Pulmonary artery endothelial cell (primary cell): ENCODE measurements around the gene IL1R2. TPM values are rescaled to one million over a fixed set of nuclear protein-coding genes. Genes with fewer than 3 reads are reported as not detected.
"Not testable (repeated sequence)": the region's sequence is repeated elsewhere in the genome, so short reads cannot be mapped to it uniquely, and the experiment has no call there.

Source experiments
- DNase-seq: peaks from one replicate; pipeline ENCODE4 v3.0.0-alpha.2; 2011; ENCODE audit warnings: low read depth, low spot score
- total RNA-seq: library from RNA; depleted of rRNA; stranded (reverse); fragments of >200 nt; gene quantifications from 2 replicates; pipeline ENCODE4 v1.2.3, GENCODE V29; 2014

The IL1R2 gene
- total RNA-seq, 1 donor from 2014 or later: 0.13 TPM

DNA sequence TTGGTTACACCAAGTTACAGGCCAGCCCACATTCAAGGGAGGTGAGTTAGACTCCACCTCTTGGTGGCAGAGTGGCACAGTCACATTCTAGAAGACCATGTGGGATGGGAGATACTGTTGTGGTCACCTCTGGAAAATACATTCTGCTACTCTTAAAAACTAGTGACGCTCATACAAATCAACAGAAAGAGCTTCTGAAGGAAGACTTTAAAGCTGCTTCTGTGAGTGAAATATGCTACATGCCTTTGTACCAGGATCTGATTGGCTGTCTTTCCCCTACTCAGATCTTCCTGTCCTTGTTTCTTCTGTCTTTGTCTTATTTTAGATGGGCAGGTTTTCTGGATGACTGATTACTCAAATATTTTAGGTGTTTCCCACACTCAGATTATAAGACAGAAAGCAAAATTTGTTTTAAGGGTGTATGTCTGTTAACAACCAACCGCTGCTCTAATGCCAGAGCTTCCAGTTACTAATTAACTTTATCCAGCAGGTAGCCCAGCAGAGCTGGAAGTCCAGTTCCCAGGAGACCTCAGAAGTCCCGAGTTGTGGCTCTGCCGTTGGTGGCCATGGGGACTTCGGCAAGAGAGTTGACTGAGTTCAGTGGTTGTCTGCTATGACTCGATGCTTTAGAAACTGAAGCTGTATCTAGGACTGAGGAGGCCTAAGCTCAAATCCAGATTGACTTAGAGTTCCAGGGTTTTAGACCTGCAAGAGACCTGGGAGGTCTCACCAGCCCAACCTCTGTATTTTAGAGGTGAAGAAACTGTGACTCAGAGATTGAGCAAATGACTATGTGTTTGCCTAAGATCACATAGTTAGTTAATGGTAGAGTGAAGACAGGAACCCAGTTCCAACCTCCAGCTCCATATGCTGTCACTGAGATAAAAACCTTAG lies 7.4 kb downstream of the IL1R2 start:
- no peak for DNase-seq

GRCh38 chr2:102000012-102000411 lies 8.3 kb downstream of the IL1R2 start:
- DNase-seq: no peak

DNA sequence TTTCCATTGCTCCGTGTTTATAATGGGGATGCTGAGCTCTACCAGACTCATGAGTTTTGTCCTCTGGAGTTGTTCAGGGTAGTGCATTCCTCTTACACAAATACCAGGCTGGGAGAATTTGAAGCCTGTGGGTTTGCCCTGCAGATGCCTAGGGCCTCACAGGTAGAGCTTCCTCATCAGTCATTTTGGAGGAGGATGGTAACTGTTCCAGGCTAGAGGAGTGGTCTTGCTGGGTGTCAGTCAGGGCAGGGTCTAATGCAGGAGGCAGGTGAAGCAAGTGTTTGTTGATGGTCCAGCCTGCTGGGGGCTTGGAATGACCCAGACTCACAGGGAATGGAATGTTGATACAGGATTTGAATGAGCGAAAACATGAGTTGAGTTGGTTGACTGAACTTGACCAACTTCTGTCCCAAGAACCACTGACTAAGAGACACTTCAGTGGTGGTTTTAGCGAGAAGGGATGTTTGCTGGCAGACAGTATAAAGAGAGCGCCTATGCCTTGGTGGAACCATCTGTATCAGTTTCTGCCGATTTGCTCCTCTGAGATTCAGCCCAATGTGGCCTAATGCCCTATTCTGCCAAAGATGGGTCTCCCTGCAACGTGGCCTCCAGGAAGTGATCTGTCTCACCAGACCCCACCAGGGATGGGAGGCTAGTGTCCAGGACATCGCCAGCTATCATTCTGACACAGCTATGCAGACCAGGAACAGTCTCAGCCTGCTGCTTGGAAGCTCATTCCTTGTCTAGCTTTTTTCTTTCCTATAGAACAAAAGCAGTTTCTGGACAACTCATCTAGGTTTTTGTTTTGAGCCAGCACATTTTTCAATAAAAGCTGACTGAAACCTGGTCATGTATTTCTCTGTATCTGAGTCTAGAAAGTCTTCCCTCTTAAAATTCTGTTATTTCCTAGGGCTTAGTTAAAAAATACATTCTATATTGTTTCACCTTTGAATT lies 9.3 kb downstream of the IL1R2 start:
- DNase-seq: no peak

DNA sequence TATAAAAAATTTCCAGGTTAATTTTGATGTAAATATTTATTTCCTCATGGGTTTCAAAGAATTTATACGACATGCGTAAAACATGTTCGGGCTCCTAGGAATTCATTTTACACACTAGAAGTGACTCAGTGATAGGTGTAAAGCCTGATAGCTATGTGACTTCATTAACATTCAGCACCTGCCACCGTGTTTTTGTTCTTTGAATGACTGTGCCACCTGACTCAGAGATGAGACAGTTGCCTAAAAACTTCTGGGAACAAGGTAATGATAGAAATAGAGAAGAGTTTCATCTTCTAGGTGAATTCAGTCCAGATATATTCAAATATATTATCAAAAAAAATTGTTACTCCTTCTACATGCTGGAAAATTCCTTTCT lies 10.0 kb downstream of the IL1R2 start:
- no peak for DNase-seq

- DNase-seq: no peak
These were observed 10.5 kb downstream of the IL1R2 start for GRCh38 chr2:102002228-102002627.

- not testable (repeated sequence) for DNase-seq
These were observed 11.1 kb downstream of the IL1R2 start for GRCh38 chr2:102002909-102003308.

DNA sequence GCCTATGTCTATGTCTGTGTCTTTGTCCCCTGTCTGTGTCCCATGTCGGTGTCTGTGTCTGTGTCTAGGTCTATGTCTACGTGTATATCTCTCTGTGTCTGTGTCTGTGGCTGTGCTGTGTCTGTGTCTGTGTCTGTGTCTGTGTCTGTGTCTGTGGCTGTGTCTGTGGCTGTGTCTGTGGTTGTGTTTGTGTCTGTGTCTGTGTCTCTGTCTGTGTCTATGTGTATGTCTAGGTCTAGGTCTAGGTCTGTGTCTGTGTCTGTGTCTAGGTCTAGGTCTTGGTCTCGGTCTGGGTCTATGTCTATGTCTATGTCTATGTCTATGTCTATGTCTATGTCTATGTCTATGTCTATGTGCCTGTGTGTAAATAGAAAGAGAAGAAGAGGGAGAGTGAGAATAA lies 11.9 kb downstream of the IL1R2 start:
- DNase-seq: no peak

DNA sequence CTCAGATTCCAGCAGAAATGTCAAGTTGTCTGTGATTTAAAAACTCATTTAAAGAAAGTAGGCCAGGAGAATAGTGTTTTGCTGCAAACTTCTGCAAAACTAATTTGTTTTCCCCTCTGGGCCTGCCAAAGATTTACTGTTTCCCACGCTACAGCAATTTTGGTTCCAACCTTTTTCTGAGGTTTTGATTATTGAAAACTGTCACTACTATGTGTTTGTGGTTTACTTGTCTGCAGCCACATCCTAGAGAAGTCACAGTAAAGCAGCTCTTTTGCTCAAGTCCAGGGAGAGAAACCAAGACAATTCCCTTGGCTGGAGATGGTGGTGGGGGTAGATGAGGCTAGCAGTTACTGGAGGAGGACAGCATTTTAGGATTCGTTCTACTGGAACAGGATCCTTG lies 12.8 kb downstream of the IL1R2 start:
- no peak for DNase-seq

DNA sequence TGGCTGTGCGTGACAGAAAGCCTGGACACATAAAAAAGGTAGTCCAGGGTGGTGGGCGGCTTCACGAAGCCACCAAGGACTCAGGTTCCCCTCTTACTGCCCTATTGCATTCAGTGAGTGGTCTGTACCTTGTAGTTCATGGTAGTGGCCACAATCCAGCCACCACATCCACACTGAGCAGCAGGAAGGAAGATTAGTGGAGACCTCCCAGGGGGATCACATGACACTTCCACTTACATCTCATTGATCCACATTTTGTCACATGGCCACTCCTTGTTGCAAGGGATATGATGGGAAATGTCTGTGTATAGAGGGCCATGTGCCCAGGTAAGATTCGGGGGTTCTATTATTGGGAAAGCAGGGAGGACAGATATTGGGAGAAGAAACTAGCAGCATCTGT lies 13.7 kb downstream of the IL1R2 start:
- DNase-seq: no peak

DNA sequence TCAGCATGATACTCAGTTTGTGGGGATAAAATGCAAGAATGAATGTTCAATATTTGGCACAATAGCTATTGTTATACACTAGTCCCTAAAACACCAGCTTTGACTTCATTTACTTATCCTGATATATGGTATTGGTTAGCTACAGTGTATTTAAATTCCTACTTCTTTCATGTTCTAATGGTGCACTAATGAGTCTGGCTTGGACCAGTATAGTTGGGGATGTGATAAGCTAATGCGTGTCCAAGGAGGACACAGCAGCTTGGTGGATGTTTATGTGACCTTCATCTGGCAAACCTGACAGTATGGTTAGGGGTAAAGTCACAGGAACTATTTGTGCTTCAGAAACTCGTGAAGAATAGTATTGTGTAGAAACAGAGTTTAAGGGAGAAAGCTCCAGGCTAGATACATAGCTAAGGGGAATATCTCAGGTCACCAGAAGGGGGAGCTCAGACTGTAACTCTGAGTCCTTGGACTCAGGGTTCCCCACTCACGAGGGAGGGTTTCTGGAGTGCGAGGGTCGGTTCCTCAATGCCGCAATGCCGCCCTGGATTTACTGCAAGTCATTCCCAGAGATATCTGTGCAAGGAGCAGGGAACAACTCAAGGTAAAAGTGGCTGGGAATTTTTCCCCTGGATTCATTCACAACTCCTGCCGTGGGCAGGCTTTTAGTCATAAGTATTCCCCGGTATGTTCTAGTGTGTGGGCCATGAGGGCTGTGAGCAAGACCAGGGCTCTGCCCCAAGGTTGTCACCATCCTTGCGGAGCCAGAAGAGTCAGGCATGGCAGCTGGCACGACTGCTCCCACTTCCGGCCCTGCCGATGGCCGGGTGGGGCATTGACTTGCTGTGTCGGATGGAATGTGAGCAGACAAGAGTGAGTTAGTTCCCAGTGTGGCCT lies 14.5 kb downstream of the IL1R2 start:
- DNase-seq: peak; percentile 5

GRCh38 chr2:102006886-102007278 lies 15.1 kb downstream of the IL1R2 start:
- DNase-seq: no peak

- DNase-seq: no peak
These were observed 16.7 kb downstream of the IL1R2 start for GRCh38 chr2:102008490-102008889.

DNA sequence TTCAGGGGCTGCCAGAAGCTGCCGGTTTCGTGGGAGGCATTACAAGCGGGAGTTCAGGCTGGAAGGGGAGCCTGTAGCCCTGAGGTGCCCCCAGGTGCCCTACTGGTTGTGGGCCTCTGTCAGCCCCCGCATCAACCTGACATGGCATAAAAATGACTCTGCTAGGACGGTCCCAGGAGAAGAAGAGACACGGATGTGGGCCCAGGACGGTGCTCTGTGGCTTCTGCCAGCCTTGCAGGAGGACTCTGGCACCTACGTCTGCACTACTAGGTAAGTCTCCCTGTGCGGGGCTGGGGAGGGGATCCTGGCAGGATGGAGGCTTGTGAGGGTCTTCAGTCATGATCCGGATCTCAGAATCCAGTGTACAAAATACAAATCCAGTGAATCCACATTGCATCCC lies 17.8 kb downstream of the IL1R2 start:
- DNase-seq: no peak

- DNase-seq: no peak
These were observed 19.1 kb downstream of the IL1R2 start for GRCh38 chr2:102010902-102011301.

DNA sequence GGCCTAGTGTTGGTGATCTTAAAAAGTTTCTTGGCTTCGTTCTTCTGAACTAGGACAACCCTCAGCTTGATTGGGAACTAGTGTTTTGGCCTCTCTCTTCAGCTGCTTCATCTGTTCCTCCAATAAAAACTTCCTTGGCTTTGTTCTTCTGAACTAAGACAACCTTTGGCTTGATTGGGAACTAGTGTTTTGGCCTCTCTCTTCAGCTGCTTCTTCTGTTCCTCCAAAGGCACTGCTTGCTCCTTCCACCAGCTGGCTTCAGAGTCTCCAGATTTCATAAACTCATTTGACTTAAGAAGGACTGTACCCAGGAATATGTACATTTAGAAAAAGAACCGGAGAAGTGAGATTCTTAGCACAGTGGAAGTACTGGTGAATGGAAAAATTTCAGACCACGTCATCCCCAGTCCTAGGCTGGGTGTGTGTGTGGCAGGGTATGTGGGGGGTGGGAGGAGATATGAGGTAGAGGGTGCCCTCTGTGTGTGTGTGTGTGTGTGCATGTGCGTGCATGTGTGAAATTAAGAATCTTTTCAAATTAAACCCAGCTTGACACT lies 20.4 kb downstream of the IL1R2 start:
- no peak for DNase-seq

- no peak for DNase-seq
These were observed 21.7 kb downstream of the IL1R2 start for GRCh38 chr2:102013206-102014040.

- no peak for DNase-seq
These were observed 22.2 kb downstream of the IL1R2 start for GRCh38 chr2:102014041-102014345.

DNA sequence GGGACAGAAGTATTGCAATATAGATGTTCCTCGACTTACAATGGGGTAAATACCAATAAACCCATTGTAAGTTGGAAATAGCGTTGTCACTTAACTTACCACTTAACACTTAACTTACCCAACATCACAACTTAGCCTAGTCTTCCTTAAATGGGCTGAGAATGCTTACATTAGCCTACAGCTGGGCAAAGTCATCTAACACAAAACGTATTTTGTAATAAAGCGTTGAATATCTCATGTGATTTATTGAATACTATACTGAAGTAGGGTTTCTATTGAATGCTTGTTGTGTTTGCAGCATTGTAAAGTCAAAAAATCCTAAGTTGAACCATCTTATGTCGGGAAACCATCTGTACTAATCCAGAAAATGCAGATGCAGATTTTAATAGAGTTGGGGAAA lies 23.6 kb downstream of the IL1R2 start:
- no peak for DNase-seq

DNA sequence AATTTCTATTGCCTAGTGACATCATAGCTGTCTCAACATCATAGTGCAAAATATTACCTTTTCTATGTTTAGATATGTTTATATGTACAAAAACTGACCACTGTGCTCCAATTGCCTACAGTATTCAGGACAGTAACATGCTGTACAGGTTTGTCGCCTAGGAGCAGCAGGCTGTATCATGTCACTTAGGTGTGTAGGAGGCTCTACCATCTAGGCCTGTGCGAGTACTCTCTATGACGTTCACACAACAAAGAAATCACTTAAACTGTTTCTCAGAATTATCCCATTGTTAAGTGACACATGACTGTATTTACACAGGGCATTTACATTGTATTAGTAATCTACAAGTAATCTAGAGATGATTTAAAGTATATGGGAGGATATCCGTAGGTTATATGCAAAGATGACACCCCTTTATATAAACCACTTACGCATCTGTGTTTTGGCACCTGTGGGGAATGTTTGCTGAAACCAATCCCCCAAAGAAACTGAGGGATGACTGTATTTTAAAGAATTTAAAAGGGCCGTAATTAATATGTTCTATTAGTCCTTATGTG lies 24.7 kb downstream of the IL1R2 start:
- no peak for DNase-seq
